Measurements from ENCODE around the gene AKT1.

AKT1 gene

DNA sequence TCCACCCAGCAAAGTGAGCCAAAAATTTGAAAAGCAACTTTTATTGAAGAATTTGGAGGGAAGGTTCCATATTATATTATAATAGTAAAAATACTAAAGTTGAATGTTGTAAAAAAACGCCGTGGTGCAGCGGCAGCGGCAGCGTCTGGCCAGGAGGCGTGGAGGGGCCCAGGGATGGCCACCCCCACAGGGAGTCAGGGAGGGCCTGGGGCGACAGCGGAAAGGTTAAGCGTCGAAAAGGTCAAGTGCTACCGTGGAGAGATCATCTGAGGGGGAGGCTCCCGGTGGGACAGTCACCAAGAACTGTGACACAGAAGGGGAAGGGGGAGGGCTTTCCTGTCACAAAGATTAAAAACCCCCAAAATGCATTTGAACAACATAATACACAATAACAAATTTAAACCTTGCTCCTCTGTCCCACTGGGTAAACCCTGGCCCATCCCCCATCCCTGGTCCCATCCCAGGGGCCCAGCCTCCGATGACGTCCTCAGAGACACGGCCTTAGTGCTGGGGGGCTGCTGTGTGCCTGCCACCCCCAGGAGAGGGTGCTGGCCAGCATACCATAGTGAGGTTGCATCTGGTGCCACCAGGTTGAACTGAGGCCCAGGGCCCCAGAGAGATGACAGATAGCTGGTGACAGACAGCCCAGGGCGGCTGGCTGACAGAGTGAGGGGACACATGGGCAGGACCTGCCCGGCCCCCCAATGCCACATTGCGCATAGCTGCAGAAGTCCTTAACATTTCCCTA lies 26.1 kb downstream of the AKT1 start:
- Histone ChIP-seq H3K9ac (ENCODE audit: low read depth, low read length) (no peak overlapping the region), H3K9me3 (ENCODE audit: control insufficient read depth, insufficient read depth, low read length) (peaks cover 5% of the 10 kb centered on the region), H3K27ac (ENCODE audit: low read depth, low read length) (no peak overlapping the region), H3K4me1 (ENCODE audit: control insufficient read depth, insufficient read depth, low read length) (no peaks in the 10 kb centered on the region; the same call in 1 of the 2 replicates), H3K27me3 (ENCODE audit: control insufficient read depth, insufficient read depth, low read length) (no peaks in the 10 kb centered on the region), H3K36me3 (ENCODE audit: control insufficient read depth, insufficient read depth, low read length) (peaks cover 32% of the 10 kb centered on the region), H3K4me3 (ENCODE audit: low read depth, low read length) (no peak overlapping the region)

DNA sequence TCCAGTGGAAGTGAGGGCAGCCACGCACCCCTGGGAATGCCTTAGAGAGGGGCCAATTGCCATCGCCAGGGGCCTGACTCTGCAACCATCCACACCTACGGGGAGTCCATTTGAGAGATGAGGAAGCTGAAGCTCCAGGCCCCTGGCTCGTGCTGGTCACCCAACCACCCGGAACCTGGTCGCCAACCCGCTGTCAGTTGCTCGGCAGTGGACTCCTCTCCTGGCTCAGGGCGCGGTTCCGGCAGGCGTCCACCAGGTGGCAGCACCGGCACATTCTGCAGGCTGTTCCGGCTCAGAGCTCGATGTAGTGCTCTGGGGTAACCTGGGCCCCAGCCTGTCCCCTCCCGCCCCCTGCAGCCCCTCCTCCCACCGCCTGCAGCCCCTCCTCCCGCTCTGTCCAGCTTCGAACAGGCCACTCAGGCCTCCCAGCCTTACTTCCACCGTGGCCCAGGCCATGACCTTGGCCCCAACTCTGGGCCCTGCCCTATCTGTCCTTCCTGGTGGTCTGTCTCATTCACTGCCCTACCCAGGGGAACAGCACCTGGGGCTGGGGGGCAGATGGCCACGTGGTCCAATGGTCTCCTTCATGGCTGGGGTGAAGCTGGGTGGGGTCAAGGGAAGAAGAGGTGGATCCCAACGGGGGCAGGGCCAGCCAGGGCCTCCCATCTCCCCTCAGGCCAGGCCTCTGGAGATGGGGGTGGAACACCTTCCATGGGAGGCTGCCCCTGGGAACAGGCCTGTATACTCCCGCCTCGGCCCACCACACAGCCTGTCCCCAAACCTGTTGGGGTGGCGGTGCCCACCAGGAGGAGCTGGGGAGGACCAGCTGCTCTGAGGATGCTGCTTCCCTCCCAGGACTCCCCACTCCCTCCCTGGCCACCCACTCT lies 26.9 kb downstream of the AKT1 start:
- no peak overlapping the region for H3K9ac ChIP-seq (ENCODE audit: low read depth, low read length)
- H3K27ac ChIP-seq (ENCODE audit: low read depth, low read length), result peak overlapping the region; percentile 46
- peak overlapping the region; percentile 27; the same call in 1 of the 2 replicates for H3K4me3 ChIP-seq (ENCODE audit: low read depth, low read length)

DNA sequence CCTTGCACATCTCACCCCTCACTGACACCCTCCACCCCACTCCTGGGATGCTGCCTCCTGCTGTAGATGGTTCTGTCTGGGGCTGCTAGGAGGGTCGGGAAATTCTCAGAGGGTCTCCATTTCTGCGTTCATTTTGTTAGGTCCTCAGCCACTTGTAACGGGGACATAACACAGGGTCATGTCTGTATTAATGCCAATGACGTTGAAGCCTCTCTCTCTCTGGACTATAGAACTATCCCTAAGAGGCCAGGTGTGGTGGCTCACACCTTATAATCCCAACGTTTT lies 28.0 kb downstream of the AKT1 start:
- Histone ChIP-seq H3K27ac (ENCODE audit: low read depth, low read length) (no peak overlapping the region), H3K9ac (ENCODE audit: low read depth, low read length) (no peak overlapping the region), H3K9me3 (ENCODE audit: control insufficient read depth, insufficient read depth, low read length) (peaks cover 5% of the 10 kb centered on the region), H3K36me3 (ENCODE audit: control insufficient read depth, insufficient read depth, low read length) (peaks cover 23% of the 10 kb centered on the region), H3K4me1 (ENCODE audit: control insufficient read depth, insufficient read depth, low read length) (no peaks in the 10 kb centered on the region; the same call in 1 of the 2 replicates), H3K4me3 (ENCODE audit: low read depth, low read length) (no peak overlapping the region), H3K27me3 (ENCODE audit: control insufficient read depth, insufficient read depth, low read length) (no peaks in the 10 kb centered on the region)

More for the DNA sequence above, 26.9 kb downstream of the AKT1 start:
- Histone ChIP-seq H3K9me3 (ENCODE audit: control insufficient read depth, insufficient read depth, low read length) (peaks cover 5% of the 10 kb centered on the region), H3K36me3 (ENCODE audit: control insufficient read depth, insufficient read depth, low read length) (peaks cover 32% of the 10 kb centered on the region), H3K27me3 (ENCODE audit: control insufficient read depth, insufficient read depth, low read length) (no peaks in the 10 kb centered on the region), H3K4me1 (ENCODE audit: control insufficient read depth, insufficient read depth, low read length) (no peaks in the 10 kb centered on the region; the same call in 1 of the 2 replicates)

DNA sequence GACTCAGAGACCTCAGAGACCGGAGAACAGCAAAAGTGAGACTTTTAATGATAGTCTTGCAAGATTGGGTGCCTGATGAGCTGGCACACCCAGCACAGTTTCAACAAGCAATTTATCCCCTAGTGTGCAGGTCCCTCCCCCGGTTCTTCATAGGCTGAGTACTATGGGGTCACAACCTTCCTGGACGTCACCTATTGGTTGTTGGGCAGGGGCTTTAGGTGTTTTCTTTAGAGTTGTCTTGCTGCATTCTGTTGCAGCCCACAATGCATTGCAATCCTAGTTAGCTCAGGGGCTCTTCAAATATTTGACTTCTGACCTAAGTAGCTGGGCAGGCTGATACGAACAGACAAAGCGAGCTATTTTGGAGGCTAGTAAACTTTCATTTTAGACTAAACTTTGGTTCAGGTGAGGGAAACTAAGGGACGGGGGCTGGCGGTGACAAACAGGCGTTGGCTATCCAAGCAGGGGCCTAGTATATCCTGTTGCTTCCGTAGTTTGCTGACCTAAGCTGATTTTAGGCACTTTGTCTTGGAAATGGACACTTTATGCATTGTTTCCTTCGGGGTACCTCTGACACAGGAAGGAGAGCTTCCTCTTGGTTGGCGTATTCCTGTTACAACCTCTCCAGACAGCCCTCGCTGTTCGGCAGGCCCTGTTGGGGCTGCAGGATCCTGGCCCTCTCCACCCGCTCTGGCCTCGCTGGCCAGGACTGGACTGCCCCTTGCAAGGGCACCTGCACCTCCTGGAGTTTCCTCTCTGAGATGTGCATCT lies 28.5 kb downstream of the AKT1 start:
- peaks cover 20% of the 10 kb centered on the region for H3K36me3 ChIP-seq (ENCODE audit: control insufficient read depth, insufficient read depth, low read length)
- H3K27me3 ChIP-seq (ENCODE audit: control insufficient read depth, insufficient read depth, low read length), result no peaks in the 10 kb centered on the region
- H3K4me3 ChIP-seq (ENCODE audit: low read depth, low read length), result peak overlapping the region; percentile 29; the same call in 1 of the 2 replicates
- no peak overlapping the region for H3K9ac ChIP-seq (ENCODE audit: low read depth, low read length)
- peaks cover 5% of the 10 kb centered on the region for H3K9me3 ChIP-seq (ENCODE audit: control insufficient read depth, insufficient read depth, low read length)
- H3K27ac ChIP-seq (ENCODE audit: low read depth, low read length), result peak overlapping the region; percentile 42
- no peaks in the 10 kb centered on the region; the same call in 1 of the 2 replicates for H3K4me1 ChIP-seq (ENCODE audit: control insufficient read depth, insufficient read depth, low read length)

DNA sequence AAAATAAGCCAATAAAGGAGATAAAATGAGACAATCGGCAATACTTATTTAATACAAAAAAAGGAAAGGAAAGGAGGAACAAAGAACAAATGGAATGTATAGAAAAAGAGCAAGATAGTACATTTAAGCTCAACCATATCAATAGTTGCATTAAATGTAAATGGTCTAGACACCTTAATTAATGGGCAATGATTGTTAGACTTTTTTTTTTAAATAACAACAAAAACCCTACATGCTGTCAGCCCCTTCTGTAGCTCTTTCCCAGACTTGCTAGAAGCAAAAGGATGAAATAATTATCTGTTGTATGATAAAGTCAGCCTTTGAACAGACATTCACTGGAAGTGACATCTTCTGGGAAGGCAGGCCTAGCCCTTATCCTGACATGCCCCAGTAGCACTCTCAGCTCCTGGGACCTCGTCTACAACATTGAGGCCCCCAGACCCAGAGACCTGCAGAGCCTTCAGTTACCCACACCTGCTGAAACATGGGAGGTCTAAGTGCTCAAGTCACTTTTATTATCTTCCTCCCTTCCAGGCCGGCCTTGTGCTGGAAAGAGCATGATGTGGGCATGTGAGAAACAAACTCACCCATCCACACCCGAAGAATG lies 29.2 kb downstream of the AKT1 start:
- Histone ChIP-seq H3K9ac (ENCODE audit: low read depth, low read length) (no peak overlapping the region), H3K27me3 (ENCODE audit: control insufficient read depth, insufficient read depth, low read length) (no peaks in the 10 kb centered on the region), H3K9me3 (ENCODE audit: control insufficient read depth, insufficient read depth, low read length) (peaks cover 4% of the 10 kb centered on the region), H3K27ac (ENCODE audit: low read depth, low read length) (no peak overlapping the region), H3K36me3 (ENCODE audit: control insufficient read depth, insufficient read depth, low read length) (peaks cover 15% of the 10 kb centered on the region), H3K4me1 (ENCODE audit: control insufficient read depth, insufficient read depth, low read length) (no peaks in the 10 kb centered on the region; the same call in 1 of the 2 replicates), H3K4me3 (ENCODE audit: low read depth, low read length) (peak overlapping the region; percentile 29; the same call in 1 of the 2 replicates)

DNA sequence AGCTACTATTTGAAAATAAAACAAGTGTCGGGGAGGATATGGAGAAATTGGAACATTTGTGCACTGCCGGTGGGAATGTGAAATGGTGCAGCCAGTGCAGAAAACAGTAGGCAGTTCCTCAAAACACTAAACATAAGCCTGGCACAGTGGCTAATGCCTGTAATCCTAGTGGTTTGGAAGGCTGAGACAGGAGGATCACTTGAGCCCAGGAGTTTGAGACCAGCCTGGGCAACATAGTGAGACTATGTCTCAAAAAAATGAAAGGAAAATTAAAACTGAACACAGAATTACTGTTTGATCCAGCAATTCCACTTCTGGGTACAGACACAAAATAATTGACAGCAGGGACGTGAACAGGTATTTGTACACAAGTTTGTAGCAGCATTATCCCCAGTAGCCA lies 30.0 kb downstream of the AKT1 start:
- Histone ChIP-seq H3K4me3 (ENCODE audit: low read depth, low read length) (no peak overlapping the region), H3K9me3 (ENCODE audit: control insufficient read depth, insufficient read depth, low read length) (no peaks in the 10 kb centered on the region), H3K27ac (ENCODE audit: low read depth, low read length) (no peak overlapping the region), H3K4me1 (ENCODE audit: control insufficient read depth, insufficient read depth, low read length) (no peaks in the 10 kb centered on the region; the same call in 1 of the 2 replicates), H3K9ac (ENCODE audit: low read depth, low read length) (no peak overlapping the region), H3K36me3 (ENCODE audit: control insufficient read depth, insufficient read depth, low read length) (0 out of 2 replicates have a peak, but pooled peaks cover 8% of the 10 kb centered on the region), H3K27me3 (ENCODE audit: control insufficient read depth, insufficient read depth, low read length) (no peaks in the 10 kb centered on the region)

DNA sequence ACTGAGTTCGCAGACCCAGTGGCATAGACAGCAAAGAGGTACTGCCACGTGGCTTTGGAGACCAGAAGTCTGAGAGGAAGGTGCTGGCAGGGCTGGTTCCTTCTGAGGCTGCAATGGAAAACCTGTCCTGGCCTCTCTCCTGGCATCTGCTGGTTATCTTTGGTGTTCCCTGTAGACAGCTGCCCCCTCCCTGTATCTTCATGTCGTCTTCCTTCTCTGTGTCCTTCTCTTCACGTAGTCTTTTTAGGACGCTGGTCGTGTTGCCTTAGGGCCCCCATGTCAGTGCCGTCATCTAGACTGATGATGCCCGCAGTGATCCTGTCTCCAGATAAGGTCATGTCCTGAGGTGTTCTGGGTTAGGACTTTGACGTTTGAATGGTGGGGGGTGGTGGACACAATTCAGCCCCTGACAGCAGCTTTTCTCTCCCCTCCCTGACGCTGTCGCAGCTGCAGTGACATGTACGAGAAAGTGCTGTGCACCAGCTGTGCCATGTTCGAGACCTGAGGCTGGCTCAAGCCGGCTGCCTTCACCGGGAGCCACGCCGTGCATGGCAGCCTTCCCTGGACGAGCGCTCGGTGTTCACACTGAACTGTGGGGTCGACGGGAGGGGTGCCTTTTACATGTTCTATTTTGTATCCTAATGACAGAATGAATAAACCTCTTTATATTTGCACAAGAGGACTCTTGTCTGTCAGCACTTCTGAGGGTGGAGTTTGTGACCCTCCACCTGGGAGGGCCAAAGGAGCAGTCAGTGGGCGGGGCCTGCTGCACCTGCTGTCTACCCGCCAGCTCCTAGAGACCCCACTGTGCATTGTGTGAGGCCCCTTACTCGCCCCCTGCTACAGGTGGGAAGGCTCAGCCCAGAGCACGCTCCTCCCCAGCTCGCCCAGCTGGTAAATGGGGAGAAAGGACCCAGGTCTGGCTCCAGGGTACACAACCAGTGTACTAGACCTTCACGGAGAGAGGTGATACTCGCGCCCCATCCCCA lies 36.3 kb downstream of the AKT1 start:
- Histone ChIP-seq H3K4me1 (ENCODE audit: control insufficient read depth, insufficient read depth, low read length) (peaks cover 2% of the 10 kb centered on the region; the same call in 1 of the 2 replicates), H3K27me3 (ENCODE audit: control insufficient read depth, insufficient read depth, low read length) (no peaks in the 10 kb centered on the region), H3K9me3 (ENCODE audit: control insufficient read depth, insufficient read depth, low read length) (no peaks in the 10 kb centered on the region), H3K27ac (ENCODE audit: low read depth, low read length) (no peak overlapping the region), H3K36me3 (ENCODE audit: control insufficient read depth, insufficient read depth, low read length) (peaks cover 59% of the 10 kb centered on the region), H3K9ac (ENCODE audit: low read depth, low read length) (no peak overlapping the region), H3K4me3 (ENCODE audit: low read depth, low read length) (no peak overlapping the region)

DNA sequence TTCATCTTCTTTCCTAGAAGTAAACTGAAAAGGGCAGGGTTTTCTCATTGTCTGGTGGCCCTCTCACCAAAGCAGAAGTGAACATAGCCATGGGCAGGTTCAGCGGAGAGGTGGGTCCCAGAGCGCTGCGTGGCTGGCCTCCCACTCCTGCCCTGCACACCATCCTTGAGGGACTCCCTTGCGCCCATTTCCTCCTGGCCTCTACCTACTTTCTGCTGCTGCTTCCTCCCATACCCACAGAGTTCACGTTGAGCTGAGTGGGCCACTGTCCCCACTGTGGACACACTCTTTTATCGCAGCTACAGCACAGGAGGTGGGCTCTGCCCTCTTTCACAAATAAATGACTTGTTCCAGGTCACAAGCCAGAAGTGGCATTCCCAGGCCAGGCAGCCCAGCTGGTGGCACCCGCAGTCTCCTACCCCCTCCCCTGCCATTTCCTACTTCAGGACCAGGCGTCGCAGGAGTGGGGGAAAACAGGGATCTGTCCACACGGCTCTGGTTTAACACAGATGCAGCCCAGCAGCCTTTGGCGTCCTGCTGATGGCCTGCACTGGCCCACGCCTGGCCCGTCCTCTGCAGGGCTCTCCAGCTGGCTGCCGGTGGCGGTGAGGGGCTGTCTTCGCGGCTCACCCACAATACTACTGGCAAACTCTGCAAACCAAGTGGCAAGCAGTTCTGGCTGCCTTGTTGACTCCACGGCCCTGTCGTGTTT lies 37.7 kb downstream of the AKT1 start:
- H3K27ac ChIP-seq (ENCODE audit: low read depth, low read length), result no peak overlapping the region
- H3K9ac ChIP-seq (ENCODE audit: low read depth, low read length), result no peak overlapping the region
- H3K4me1 ChIP-seq (ENCODE audit: control insufficient read depth, insufficient read depth, low read length), result peaks cover 7% of the 10 kb centered on the region; the same call in 1 of the 2 replicates
- H3K27me3 ChIP-seq (ENCODE audit: control insufficient read depth, insufficient read depth, low read length), result no peaks in the 10 kb centered on the region
- H3K36me3 ChIP-seq (ENCODE audit: control insufficient read depth, insufficient read depth, low read length), result peaks cover 59% of the 10 kb centered on the region
- no peak overlapping the region for H3K4me3 ChIP-seq (ENCODE audit: low read depth, low read length)
- no peaks in the 10 kb centered on the region for H3K9me3 ChIP-seq (ENCODE audit: control insufficient read depth, insufficient read depth, low read length)

DNA sequence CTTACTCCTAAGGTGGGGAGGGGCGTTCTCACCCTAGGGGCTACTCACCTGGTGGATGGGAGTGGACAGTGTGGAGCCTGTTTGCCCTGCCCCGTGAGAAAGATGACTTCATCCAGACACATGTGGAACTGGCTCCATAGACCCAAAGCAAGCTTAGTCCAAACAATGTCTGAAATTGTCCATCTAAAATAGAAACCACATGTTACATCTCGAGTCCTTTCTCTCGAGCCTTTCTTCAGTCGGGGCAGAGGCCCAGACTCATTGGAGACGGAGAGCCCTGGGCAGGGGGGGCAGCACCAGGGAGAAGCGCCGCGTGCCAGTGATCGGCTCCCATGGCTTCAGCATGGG lies 38.3 kb downstream of the AKT1 start:
- no peak overlapping the region for H3K27ac ChIP-seq (ENCODE audit: low read depth, low read length)
- H3K9me3 ChIP-seq (ENCODE audit: control insufficient read depth, insufficient read depth, low read length), result peaks cover 2% of the 10 kb centered on the region; the same call in 1 of the 2 replicates
- H3K36me3 ChIP-seq (ENCODE audit: control insufficient read depth, insufficient read depth, low read length), result peaks cover 58% of the 10 kb centered on the region
- H3K27me3 ChIP-seq (ENCODE audit: control insufficient read depth, insufficient read depth, low read length), result no peaks in the 10 kb centered on the region
- no peak overlapping the region for H3K4me3 ChIP-seq (ENCODE audit: low read depth, low read length)
- no peak overlapping the region for H3K9ac ChIP-seq (ENCODE audit: low read depth, low read length)
- peaks cover 7% of the 10 kb centered on the region; the same call in 1 of the 2 replicates for H3K4me1 ChIP-seq (ENCODE audit: control insufficient read depth, insufficient read depth, low read length)
